Stimulated activated CD4-positive, alpha-beta T cell treated with anti-CD3 and anti-CD28 coated beads, TNF-alpha, amount 100 ng/mL, for 24 hours (primary cell): Measurements from ENCODE around the gene ACP7.

Experiments used
- DNase-seq, 3 experiments: peaks; one replicate each; pipeline ENCODE4 v3.0.0-alpha.2; 2020; ENCODE audit warnings: low read depth in 3 of 3

ACP7 gene

DNA sequence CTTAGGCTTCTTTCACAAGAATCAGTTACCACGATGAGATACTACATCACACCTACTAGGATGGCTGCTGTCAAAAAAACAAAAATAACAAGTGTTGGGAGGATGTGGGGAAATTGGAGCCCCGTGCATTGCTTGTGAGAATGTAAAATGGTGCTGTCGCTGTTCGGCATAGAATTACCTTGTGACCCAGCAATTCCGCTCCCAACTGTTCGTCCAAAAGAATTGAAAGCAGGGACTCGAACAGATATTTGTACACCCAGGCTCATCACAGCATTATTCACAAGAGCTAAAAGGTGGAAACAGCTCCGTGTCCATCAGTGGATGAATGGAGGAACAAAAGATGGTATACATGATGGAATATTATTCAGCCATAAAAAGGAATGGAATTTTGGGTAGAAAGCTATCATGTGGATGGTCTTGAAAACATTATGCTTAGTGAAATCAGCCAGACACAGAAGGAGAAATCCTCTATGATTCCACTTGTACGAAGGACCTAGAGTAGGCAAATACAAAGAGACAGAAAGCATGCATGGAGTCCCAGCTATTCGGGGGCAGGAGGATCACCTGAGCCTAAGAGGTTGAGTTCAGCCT lies 64.9 kb downstream of the ACP7 start:
- DNase-seq: no peak

DNA sequence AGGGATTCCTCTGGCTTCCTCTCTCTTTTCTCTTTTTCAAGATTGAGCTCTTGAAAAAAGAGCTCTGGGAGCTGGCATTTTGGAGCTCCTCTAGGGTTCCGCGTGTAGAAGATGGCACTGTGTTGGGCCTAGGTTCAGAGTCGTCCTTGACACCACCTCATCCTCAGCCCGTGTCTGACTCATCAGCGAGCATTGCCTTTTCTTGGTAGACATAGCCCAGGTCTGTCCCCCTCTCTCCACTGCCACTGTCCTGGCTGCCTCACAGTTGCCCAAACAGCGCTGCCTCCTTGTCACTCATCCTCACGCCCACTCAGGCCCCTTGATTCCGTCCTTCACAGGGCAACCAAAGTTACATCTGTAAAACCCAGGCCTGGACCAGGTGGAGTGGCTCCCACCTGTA lies 66.1 kb downstream of the ACP7 start:
- DNase-seq: no peak

GRCh38 chr19:39150807-39151600 lies 66.8 kb downstream of the ACP7 start:
- DNase-seq: no peak

DNA sequence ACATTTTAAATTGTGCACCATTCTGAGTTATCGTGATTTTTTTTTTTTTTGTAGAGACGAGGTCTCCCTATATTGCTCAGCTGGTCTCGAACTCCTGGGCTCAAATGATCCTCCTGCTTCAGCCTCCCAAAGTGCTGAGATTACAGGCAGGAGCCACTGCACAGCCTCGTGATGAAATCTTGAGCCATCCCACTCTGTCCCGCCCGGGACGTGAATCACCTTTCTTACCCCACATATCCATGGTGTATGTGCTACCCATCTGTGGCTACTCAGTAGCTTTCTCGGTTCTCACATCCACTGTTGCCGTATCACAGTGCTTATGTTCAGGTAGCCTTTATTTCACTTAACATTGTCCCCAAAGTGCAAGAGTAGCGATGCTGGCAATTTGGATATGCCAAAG lies 67.9 kb downstream of the ACP7 start:
- no peak for DNase-seq

GRCh38 chr19:39154100-39154628 lies 70.0 kb downstream of the ACP7 start:
- no peak for DNase-seq

GRCh38 chr19:39154629-39155100 lies 70.5 kb downstream of the ACP7 start:
- DNase-seq: no peak

DNA sequence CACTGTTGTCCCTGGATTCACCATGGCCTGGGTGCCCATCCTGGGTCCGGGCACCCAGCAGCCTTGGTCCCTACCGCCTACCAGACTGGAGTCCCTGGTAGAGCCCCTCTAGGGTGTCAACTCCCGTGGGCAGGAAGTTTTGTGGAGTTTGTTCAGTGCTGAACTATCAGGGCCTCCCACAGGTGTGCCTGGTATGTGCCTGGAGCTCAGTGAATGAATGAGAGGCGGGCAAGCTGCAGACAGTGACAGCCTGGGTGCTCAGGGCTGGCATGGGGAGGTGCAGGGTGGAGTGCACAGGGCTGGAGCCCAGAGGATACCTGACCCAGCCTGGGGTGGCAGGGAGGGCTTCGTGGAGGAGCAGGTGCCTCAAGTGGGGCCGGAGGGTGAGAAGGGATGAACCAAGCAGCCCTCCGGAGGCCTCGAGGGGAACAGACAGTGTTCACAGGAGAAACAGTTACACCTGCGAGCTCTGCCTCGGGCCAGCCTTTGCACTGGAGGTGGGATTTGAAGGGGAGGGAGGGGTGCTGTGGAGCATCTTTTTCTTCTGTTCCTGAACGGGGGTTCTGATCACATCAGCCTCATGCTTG lies 71.0 kb downstream of the ACP7 start:
- no peak for DNase-seq

DNA sequence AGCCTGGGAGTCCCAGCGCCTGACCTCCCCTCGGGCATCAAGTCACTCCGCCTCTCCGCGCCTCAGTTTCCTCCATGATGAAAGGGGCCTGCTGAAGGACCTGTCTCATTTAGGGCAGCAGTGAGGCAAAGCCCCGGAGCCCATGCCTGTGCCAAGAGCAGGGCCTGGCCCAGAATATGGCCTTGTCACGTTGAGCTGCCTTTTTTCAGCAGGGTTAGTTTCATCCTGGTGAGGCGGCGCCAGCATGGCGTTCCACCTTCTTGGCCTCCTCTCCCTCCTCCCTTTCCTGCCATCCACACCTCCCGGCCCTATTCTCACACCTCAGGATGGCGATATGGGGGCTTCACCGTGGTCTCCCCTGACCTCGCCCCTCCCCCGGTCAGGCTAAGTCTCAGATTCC lies 71.6 kb downstream of the ACP7 start:
- no peak for DNase-seq

DNA sequence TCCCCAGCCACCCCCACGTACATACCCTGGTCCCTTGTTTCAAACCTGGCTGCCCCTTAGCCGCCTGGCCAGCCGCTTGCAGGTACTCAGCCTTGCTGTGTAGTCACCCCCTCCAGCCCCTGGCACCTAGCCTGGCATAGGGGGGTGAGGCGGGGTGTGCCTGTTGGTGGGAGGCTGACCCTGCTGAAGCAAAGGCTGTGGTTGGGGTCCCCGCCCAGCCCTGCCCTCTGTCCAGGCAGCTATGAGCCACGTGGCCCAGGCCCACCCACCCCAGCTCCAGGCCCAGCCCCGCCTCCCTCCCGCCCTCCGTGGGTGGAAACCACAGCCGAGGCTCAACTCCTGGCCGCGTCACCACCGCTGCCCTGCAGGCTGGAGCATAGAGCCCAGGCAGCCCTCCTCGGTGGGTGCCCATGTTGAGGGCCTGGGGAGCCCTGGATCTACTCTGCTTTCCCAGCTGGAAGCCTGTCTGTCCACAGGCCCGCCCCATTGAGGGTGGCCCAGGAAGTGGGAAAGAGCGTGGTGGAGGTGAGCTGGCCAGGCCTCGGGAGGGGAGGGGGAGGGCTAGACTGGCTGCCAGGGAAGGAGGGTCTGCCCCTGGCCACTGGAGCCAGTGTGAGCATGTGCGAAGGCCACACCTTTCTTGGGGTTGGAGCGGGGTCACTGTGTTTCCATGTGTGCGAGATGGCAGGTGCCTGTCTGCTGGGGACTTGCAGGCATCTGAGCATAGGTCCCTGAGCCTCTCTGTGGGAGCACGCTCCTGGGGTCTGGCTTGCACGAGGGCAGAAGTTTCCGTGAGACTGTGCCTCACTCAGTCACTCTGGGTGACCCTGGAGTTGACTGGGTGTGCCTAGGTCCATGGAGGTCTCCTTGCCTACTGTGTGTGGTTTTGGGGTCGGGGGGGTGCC lies 72.4 kb downstream of the ACP7 start:
- no peak for DNase-seq

GRCh38 chr19:39157275-39157996 lies 73.3 kb downstream of the ACP7 start:
- no peak for DNase-seq

GRCh38 chr19:39157997-39158389 lies 73.8 kb downstream of the ACP7 start:
- DNase-seq: no peak

- DNase-seq: no peak
These were observed 74.6 kb downstream of the ACP7 start for GRCh38 chr19:39158646-39159260.

GRCh38 chr19:39160523-39160861 lies 76.3 kb downstream of the ACP7 start:
- no peak for DNase-seq
